Activated naive CD8-positive, alpha-beta T cell treated with anti-CD3 and anti-CD28 coated beads, Interleukin-2, amount 50 U/mL, for 24 hours (primary cell): ENCODE results near the gene RIT2.

Experiments used
- ATAC-seq: fragments of 150-1000 bp; cut with Tn5 transposase; one replicate; pipeline ENCODE4 v1.10.0; 2021
- DNase-seq: peaks from one replicate; pipeline ENCODE4 v3.0.0; 2021
- H3K27ac Mint-ChIP-seq: one replicate; pipeline ENCODE4 v1.8.0; 2021; ENCODE audit warnings: mild to moderate bottlenecking, mixed read lengths
- H3K27me3 Mint-ChIP-seq: one replicate; pipeline ENCODE4 v1.8.0; 2021; ENCODE audit warnings: mixed read lengths
- H3K36me3 Mint-ChIP-seq: one replicate; pipeline ENCODE4 v1.8.0; 2021; ENCODE audit warnings: low read depth, mixed read lengths
- H3K4me1 Mint-ChIP-seq: one replicate; pipeline ENCODE4 v1.8.0; 2021; ENCODE audit warnings: mixed read lengths
- H3K4me3 Mint-ChIP-seq: one replicate; pipeline ENCODE4 v1.8.0; 2021; ENCODE audit warnings: mild to moderate bottlenecking, moderate library complexity, mixed read lengths
- H3K9me3 Mint-ChIP-seq: one replicate; pipeline ENCODE4 v1.8.0; 2021; ENCODE audit warnings: mixed read lengths

The RIT2 gene

DNA sequence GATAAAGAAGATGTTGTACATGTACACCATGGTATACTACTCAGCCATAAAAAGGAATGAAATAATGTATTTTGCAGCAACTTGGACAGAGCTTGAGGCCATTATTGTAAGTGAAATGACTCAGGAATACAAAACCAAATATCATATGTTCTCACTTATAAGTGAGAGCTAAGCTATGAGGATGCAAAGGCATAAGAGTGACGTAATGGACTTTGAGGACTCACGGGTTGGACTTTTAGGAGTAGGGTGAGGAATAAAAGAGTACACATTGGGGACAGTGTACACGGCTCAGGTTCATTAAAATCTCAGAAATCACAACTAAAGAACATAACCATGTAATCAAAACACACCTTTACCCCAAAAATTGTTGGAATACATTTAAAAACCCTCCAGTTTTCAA is 206.4 kb downstream of the RIT2 start:
- Mint-ChIP-seq H3K4me1 (no peaks in the 10 kb centered on the region), H3K9me3 (no peaks in the 10 kb centered on the region), H3K27me3 (no peaks in the 10 kb centered on the region), H3K4me3 (no peak overlapping the region), H3K36me3 (no peaks in the 10 kb centered on the region), H3K27ac (no peak overlapping the region)
- ATAC-seq = no peak
- no peak for DNase-seq

- Mint-ChIP-seq H3K4me1 (no peaks in the 10 kb centered on the region), H3K27ac (no peak overlapping the region), H3K36me3 (no peaks in the 10 kb centered on the region), H3K9me3 (no peaks in the 10 kb centered on the region), H3K27me3 (no peaks in the 10 kb centered on the region), H3K4me3 (no peak overlapping the region)
- ATAC-seq (no peak), DNase-seq (no peak)
These were observed 208.7 kb downstream of the RIT2 start for GRCh38 chr18:42906761-42907160.

DNA sequence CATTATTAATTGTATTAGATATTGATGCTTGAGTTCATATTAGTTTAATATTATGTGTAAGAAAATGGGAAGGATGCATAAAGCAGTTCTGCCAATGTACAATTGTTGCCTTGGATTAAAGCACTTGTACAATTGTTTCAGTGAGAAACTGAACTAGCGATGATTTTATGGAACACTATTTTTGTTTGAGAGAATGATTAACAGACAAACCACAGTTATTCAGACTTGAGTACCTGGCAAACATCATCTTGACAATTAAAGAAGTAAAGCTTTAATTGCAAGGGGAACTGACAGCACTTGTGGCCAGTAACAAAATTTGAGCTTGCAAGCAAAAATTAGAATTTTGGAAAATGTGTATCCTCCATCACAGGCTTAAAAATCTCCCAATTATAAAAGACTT is 214.3 kb downstream of the RIT2 start:
- Mint-ChIP-seq H3K4me3 (no peak overlapping the region), H3K27me3 (no peaks in the 10 kb centered on the region), H3K4me1 (no peaks in the 10 kb centered on the region), H3K9me3 (peaks cover 5% of the 10 kb centered on the region), H3K36me3 (no peaks in the 10 kb centered on the region), H3K27ac (no peak overlapping the region)
- no peak for ATAC-seq
- no peak for DNase-seq

DNA sequence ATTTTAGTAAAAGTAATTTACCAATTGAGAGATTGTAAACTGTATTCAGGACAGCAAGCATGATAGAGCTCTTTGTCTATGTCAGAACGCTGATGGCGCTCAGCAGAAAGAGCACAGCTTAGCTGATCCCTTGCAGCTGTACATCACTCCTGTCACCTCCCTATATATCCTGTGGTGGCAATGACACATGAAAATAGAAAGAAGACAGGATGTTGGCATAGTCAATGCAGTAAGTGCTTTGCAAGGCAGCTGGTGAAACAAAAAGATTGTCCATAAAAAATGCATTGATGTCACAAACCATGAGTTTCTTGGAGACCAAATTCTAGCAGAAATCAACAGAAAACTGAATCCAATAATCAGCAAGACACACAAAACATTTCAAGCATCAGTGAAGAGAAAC is 221.5 kb downstream of the RIT2 start:
- no peak overlapping the region for H3K27ac Mint-ChIP-seq
- H3K4me3 Mint-ChIP-seq = no peak overlapping the region
- ATAC-seq = no peak
- no peak for DNase-seq
- H3K36me3 Mint-ChIP-seq = no peaks in the 10 kb centered on the region
- no peaks in the 10 kb centered on the region for H3K27me3 Mint-ChIP-seq
- no peaks in the 10 kb centered on the region for H3K4me1 Mint-ChIP-seq
- H3K9me3 Mint-ChIP-seq = peaks cover 5% of the 10 kb centered on the region

DNA sequence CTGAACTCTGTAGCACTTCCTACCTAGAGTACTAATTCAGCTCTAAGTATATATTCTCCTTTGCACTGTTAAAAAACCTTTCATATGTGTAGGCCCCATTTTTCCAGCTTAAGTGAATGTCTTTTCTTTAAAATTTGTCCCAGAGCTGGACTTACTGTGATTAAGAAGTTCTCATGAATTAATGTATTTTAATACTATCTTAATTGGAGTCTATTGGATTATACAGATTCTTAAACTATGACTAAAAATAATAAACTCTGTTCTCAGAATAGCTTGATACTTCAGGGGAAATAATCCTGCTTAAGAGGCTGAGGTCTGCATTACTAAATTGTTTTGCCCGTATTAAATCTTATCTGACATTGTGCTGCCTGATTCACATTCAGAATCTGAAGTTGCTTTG is 223.3 kb downstream of the RIT2 start:
- Mint-ChIP-seq H3K27ac (no peak overlapping the region), H3K27me3 (no peaks in the 10 kb centered on the region), H3K4me3 (no peak overlapping the region), H3K9me3 (peaks cover 4% of the 10 kb centered on the region), H3K4me1 (no peaks in the 10 kb centered on the region), H3K36me3 (no peaks in the 10 kb centered on the region)
- no peak for ATAC-seq
- DNase-seq = no peak

DNA sequence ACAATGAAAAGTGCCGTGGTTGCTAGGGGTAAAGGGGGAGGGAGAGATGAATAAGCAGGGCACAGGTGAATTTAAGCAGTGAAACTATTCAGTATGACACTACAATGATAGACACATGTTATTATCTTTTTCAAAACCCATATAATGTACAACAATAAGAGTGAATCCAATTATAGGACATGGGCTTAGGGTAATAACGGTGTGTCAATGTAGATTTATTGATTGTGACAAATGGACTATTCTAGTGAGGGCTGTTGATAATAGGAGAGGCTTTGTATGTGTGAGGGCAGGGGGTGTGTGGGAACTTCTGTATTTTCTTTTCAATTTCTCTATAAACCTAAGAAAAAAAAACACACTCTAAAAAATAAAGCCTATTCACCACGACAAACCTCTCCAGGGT is 223.8 kb downstream of the RIT2 start:
- no peaks in the 10 kb centered on the region for H3K9me3 Mint-ChIP-seq
- H3K36me3 Mint-ChIP-seq = no peaks in the 10 kb centered on the region
- no peaks in the 10 kb centered on the region for H3K27me3 Mint-ChIP-seq
- H3K4me1 Mint-ChIP-seq = no peaks in the 10 kb centered on the region
- no peak for ATAC-seq
- DNase-seq = no peak
- H3K27ac Mint-ChIP-seq = no peak overlapping the region
- no peak overlapping the region for H3K4me3 Mint-ChIP-seq

DNA sequence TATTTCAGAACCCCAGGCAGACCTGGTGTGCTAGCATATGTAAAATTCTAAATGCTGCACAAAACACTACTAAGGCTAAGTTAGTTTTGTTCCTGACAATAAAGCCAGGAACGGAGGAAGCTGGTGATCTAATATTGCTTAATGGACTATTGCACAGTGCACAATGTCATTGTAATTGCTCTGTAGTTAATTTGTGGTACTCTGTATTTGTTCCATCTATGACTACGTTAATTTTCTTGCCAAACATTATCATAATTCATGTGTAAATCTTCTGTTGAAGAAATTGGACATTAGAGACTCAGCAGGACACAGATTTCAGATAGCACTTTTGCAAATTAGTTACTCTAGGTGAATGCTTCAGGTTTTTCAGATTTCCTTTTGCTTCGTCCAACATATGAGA is 232.3 kb downstream of the RIT2 start:
- H3K27me3 Mint-ChIP-seq = no peaks in the 10 kb centered on the region

GRCh38 chr18:42882122-42882521 is 233.4 kb downstream of the RIT2 start:
- Mint-ChIP-seq H3K27me3 (no peaks in the 10 kb centered on the region), H3K4me1 (no peaks in the 10 kb centered on the region), H3K36me3 (no peaks in the 10 kb centered on the region), H3K4me3 (no peak overlapping the region), H3K9me3 (peaks cover 10% of the 10 kb centered on the region), H3K27ac (no peak overlapping the region)
- DNase-seq = no peak
- no peak for ATAC-seq

More for the DNA sequence above, 232.3 kb downstream of the RIT2 start:
- Mint-ChIP-seq H3K9me3 (peaks cover 10% of the 10 kb centered on the region), H3K27ac (no peak overlapping the region), H3K36me3 (no peaks in the 10 kb centered on the region), H3K4me1 (no peaks in the 10 kb centered on the region), H3K4me3 (no peak overlapping the region)
- DNase-seq = no peak
- no peak for ATAC-seq

DNA sequence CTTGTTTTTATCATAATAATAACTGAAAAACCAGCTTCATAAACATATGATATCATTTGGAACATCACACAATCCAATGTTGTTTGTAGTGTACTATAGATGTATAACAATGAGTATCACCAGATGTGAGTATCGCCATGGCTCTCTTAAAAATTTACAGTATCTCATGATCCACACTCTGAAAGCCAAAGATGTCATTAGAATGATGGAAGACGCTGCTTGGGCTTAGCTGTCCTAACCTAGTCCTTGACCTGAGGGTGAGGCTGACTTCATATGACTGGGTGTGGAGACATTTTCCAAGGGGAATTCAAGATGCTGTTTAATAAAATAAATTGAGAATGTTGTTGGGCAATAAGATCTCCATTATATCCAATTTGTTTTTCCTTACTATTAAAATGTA is 242.6 kb downstream of the RIT2 start:
- H3K4me1 Mint-ChIP-seq = no peaks in the 10 kb centered on the region
- H3K4me3 Mint-ChIP-seq = no peak overlapping the region
- H3K9me3 Mint-ChIP-seq = no peaks in the 10 kb centered on the region

DNA sequence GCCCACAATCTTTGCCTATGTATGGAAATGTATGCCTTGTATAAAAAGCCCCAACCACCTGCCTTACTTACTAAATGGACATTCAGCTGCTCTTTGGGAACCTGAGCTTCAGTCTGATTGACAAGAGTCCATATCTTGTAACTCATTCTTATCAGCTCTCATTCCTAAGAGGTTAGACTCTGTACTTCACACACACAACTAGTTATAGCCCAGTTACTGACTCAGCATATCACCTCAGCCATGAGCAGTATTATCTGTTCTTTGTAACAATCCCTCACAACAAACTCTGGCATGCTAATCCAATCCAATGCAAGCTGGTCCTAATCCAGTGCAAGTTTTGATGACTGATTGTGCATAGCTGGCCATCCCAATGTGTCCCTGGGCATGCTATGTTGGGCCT is 250.6 kb downstream of the RIT2 start:
- H3K9me3 Mint-ChIP-seq = peaks cover 7% of the 10 kb centered on the region
- H3K4me3 Mint-ChIP-seq = no peak overlapping the region
- no peak overlapping the region for H3K27ac Mint-ChIP-seq
- H3K36me3 Mint-ChIP-seq = no peaks in the 10 kb centered on the region
- DNase-seq (no peak), ATAC-seq (no peak)
- no peaks in the 10 kb centered on the region for H3K4me1 Mint-ChIP-seq
- H3K27me3 Mint-ChIP-seq = no peaks in the 10 kb centered on the region

More for the DNA sequence above, 242.6 kb downstream of the RIT2 start:
- DNase-seq = no peak
- ATAC-seq = no peak
- Mint-ChIP-seq H3K27ac (no peak overlapping the region), H3K36me3 (no peaks in the 10 kb centered on the region), H3K27me3 (no peaks in the 10 kb centered on the region)

DNA sequence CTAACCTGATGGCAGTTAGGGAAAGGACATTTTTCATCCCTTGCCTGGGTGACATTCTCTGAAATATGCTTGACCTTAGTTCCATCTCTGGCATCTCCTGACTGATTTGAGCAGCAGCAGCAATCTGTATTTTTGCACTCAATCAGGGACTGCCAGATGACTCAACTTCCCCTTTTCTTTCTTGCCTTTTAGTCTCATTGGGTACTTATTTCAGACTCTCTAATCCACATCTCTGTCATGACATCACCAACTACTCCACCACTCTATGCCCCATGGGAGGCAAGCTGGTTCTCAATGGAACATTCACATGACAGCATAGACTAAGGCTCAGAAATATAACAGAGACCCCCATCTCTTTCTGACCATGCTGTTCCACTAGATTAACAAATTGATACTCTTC is 254.2 kb downstream of the RIT2 start:
- ATAC-seq (no peak), DNase-seq (no peak)
- H3K4me1 Mint-ChIP-seq = no peaks in the 10 kb centered on the region
- peaks cover 10% of the 10 kb centered on the region for H3K9me3 Mint-ChIP-seq
- H3K27ac Mint-ChIP-seq = no peak overlapping the region
- no peaks in the 10 kb centered on the region for H3K36me3 Mint-ChIP-seq
- H3K4me3 Mint-ChIP-seq = no peak overlapping the region
- no peaks in the 10 kb centered on the region for H3K27me3 Mint-ChIP-seq

DNA sequence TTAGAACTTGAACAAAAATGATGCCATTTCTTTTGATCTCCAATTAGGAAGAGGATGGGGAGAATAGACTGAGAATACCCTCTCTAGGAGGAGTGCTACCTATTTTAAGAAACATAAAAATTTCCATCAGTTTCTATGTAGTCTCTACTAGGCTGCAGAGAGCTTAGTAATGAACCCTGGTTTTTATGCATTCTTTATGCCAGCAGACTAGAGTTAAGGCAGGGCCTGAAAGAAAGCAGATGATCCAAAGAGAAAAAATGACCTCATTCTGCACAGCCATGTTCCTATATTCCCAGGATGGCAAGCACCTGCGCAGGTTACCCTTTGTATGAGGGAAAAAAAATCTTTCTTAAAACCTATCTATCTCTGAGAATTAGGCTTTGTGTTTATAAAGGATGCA is 254.9 kb downstream of the RIT2 start:
- Mint-ChIP-seq H3K27ac (no peak overlapping the region), H3K4me3 (no peak overlapping the region), H3K27me3 (no peaks in the 10 kb centered on the region), H3K36me3 (no peaks in the 10 kb centered on the region), H3K4me1 (no peaks in the 10 kb centered on the region), H3K9me3 (peaks cover 8% of the 10 kb centered on the region)
- ATAC-seq (no peak), DNase-seq (no peak)

- Mint-ChIP-seq H3K36me3 (no peaks in the 10 kb centered on the region), H3K27me3 (no peaks in the 10 kb centered on the region), H3K27ac (no peak overlapping the region), H3K4me3 (no peak overlapping the region), H3K4me1 (no peaks in the 10 kb centered on the region), H3K9me3 (peaks cover 7% of the 10 kb centered on the region)
- ATAC-seq = no peak
- DNase-seq = no peak
These were observed 255.5 kb downstream of the RIT2 start for GRCh38 chr18:42860011-42860410.

DNA sequence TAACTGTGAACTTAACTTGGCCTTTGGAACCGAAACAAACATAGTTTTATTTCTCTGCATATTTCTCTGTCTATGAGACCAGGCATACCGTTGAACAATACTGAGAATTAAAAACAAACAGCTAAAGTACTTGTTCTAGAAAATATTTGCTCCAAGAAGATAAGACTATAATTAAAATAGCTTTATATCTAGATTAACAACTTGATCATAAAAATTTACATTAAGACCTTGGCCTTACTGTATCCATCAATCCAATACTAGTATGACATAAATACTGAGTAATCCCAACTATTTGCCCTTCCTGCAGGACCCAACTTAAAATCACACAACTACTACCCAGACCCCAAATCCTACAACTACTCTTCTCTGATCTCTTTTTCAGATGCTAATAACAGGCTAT is 260.9 kb downstream of the RIT2 start:
- Mint-ChIP-seq H3K9me3 (peaks cover 7% of the 10 kb centered on the region), H3K36me3 (no peaks in the 10 kb centered on the region), H3K27me3 (no peaks in the 10 kb centered on the region), H3K27ac (no peak overlapping the region), H3K4me3 (no peak overlapping the region), H3K4me1 (no peaks in the 10 kb centered on the region)
- ATAC-seq (no peak), DNase-seq (no peak)

- ATAC-seq (no peak), DNase-seq (no peak)
- Mint-ChIP-seq H3K4me1 (no peaks in the 10 kb centered on the region), H3K9me3 (peaks cover 4% of the 10 kb centered on the region), H3K27me3 (no peaks in the 10 kb centered on the region), H3K36me3 (no peaks in the 10 kb centered on the region), H3K4me3 (no peak overlapping the region), H3K27ac (no peak overlapping the region)
These were observed 265.1 kb downstream of the RIT2 start for GRCh38 chr18:42850174-42851083.

- H3K4me3 Mint-ChIP-seq = no peak overlapping the region
These were observed 276.1 kb downstream of the RIT2 start for GRCh38 chr18:42839408-42839807.

More at GRCh38 chr18:42839408-42839807, 276.1 kb downstream of the RIT2 start:
- no peaks in the 10 kb centered on the region for H3K4me1 Mint-ChIP-seq
- no peak for DNase-seq
- no peak overlapping the region for H3K27ac Mint-ChIP-seq
- peaks cover 4% of the 10 kb centered on the region for H3K9me3 Mint-ChIP-seq
- no peaks in the 10 kb centered on the region for H3K36me3 Mint-ChIP-seq
- no peaks in the 10 kb centered on the region for H3K27me3 Mint-ChIP-seq
- ATAC-seq = no peak
